Rectal smooth muscle tissue (tissue), 1 donor: ENCODE measurements around the gene IL12RB2.

Experiments
- H3K27ac ChIP-seq: one replicate; pipeline ENCODE4 v1.7.0; 2013; ENCODE audit warnings: low read depth, low read length, inconsistent platforms
- H3K27me3 ChIP-seq: one replicate; pipeline ENCODE4 v1.7.0; 2013; ENCODE audit warnings: low read length; ENCODE audit not compliant: control insufficient read depth, insufficient read depth
- H3K36me3 ChIP-seq: one replicate; pipeline ENCODE4 v1.7.0; 2013; ENCODE audit warnings: low read length; ENCODE audit not compliant: control insufficient read depth, insufficient read depth
- H3K4me1 ChIP-seq: one replicate; pipeline ENCODE4 v1.7.0; 2013; ENCODE audit warnings: low read length; ENCODE audit not compliant: control insufficient read depth, insufficient read depth
- H3K4me3 ChIP-seq: one replicate; pipeline ENCODE4 v1.7.0; 2013; ENCODE audit warnings: low read length
- H3K9ac ChIP-seq: one replicate; pipeline ENCODE4 v1.7.0; 2013; ENCODE audit warnings: low read length

Gene IL12RB2

GRCh38 chr1:67316918-67317317, 9.2 kb downstream of the IL12RB2 start:
- Histone ChIP-seq H3K4me1 (no peaks in the 10 kb centered on the region), H3K36me3 (no peaks in the 10 kb centered on the region), H3K9ac (no peak overlapping the region), H3K27me3 (no peaks in the 10 kb centered on the region), H3K4me3 (no peak overlapping the region), H3K27ac (no peak overlapping the region)

- H3K27me3 ChIP-seq = no peaks in the 10 kb centered on the region
- H3K4me1 ChIP-seq = no peaks in the 10 kb centered on the region
- H3K36me3 ChIP-seq = no peaks in the 10 kb centered on the region
- H3K9ac ChIP-seq = no peak overlapping the region
- H3K4me3 ChIP-seq = no peak overlapping the region
- no peak overlapping the region for H3K27ac ChIP-seq
These were observed 10.1 kb downstream of the IL12RB2 start for GRCh38 chr1:67317803-67318202.

- Histone ChIP-seq H3K4me1 (no peaks in the 10 kb centered on the region), H3K4me3 (no peak overlapping the region), H3K9ac (no peak overlapping the region), H3K36me3 (no peaks in the 10 kb centered on the region), H3K27me3 (no peaks in the 10 kb centered on the region), H3K27ac (no peak overlapping the region)
These were observed 14.8 kb downstream of the IL12RB2 start for GRCh38 chr1:67322442-67322841.

GRCh38 chr1:67323087-67323486, 15.4 kb downstream of the IL12RB2 start:
- Histone ChIP-seq H3K9ac (no peak overlapping the region), H3K36me3 (no peaks in the 10 kb centered on the region), H3K4me3 (no peak overlapping the region), H3K27me3 (no peaks in the 10 kb centered on the region), H3K27ac (no peak overlapping the region), H3K4me1 (no peaks in the 10 kb centered on the region)

GRCh38 chr1:67324068-67324467, 16.4 kb downstream of the IL12RB2 start:
- Histone ChIP-seq H3K4me3 (no peak overlapping the region), H3K4me1 (no peaks in the 10 kb centered on the region), H3K36me3 (no peaks in the 10 kb centered on the region), H3K9ac (no peak overlapping the region), H3K27ac (no peak overlapping the region), H3K27me3 (no peaks in the 10 kb centered on the region)

GRCh38 chr1:67327864-67328466, 20.3 kb downstream of the IL12RB2 start:
- no peaks in the 10 kb centered on the region for H3K36me3 ChIP-seq
- H3K9ac ChIP-seq = no peak overlapping the region
- H3K27me3 ChIP-seq = no peaks in the 10 kb centered on the region
- no peak overlapping the region for H3K4me3 ChIP-seq
- H3K4me1 ChIP-seq = no peaks in the 10 kb centered on the region
- H3K27ac ChIP-seq = no peak overlapping the region

- no peaks in the 10 kb centered on the region for H3K27me3 ChIP-seq
- no peak overlapping the region for H3K9ac ChIP-seq
- H3K4me3 ChIP-seq = no peak overlapping the region
- no peaks in the 10 kb centered on the region for H3K4me1 ChIP-seq
- no peak overlapping the region for H3K27ac ChIP-seq
- no peaks in the 10 kb centered on the region for H3K36me3 ChIP-seq
These were observed 25.2 kb downstream of the IL12RB2 start for GRCh38 chr1:67332653-67333529.

- Histone ChIP-seq H3K4me1 (no peaks in the 10 kb centered on the region), H3K4me3 (no peak overlapping the region), H3K27me3 (no peaks in the 10 kb centered on the region), H3K27ac (no peak overlapping the region), H3K9ac (no peak overlapping the region), H3K36me3 (no peaks in the 10 kb centered on the region)
These were observed 25.9 kb downstream of the IL12RB2 start for GRCh38 chr1:67333603-67334002.

GRCh38 chr1:67335411-67335810, 27.7 kb downstream of the IL12RB2 start:
- Histone ChIP-seq H3K4me3 (no peak overlapping the region), H3K4me1 (no peaks in the 10 kb centered on the region), H3K36me3 (no peaks in the 10 kb centered on the region), H3K9ac (no peak overlapping the region), H3K27ac (no peak overlapping the region), H3K27me3 (no peaks in the 10 kb centered on the region)

- Histone ChIP-seq H3K27me3 (no peaks in the 10 kb centered on the region), H3K27ac (no peak overlapping the region), H3K36me3 (no peaks in the 10 kb centered on the region)
These were observed 28.5 kb downstream of the IL12RB2 start for GRCh38 chr1:67336157-67336556.

GRCh38 chr1:67336783-67337182, 29.1 kb downstream of the IL12RB2 start:
- Histone ChIP-seq H3K4me1 (no peaks in the 10 kb centered on the region), H3K9ac (no peak overlapping the region), H3K27me3 (no peaks in the 10 kb centered on the region), H3K36me3 (no peaks in the 10 kb centered on the region), H3K27ac (no peak overlapping the region), H3K4me3 (no peak overlapping the region)

More at GRCh38 chr1:67336157-67336556, 28.5 kb downstream of the IL12RB2 start:
- no peaks in the 10 kb centered on the region for H3K4me1 ChIP-seq
- no peak overlapping the region for H3K4me3 ChIP-seq
- no peak overlapping the region for H3K9ac ChIP-seq

GRCh38 chr1:67338642-67339041, 31.0 kb downstream of the IL12RB2 start:
- Histone ChIP-seq H3K27ac (no peak overlapping the region), H3K27me3 (no peaks in the 10 kb centered on the region), H3K36me3 (no peaks in the 10 kb centered on the region), H3K4me1 (no peaks in the 10 kb centered on the region), H3K4me3 (no peak overlapping the region), H3K9ac (no peak overlapping the region)
